GM12801 (cell line): ENCODE measurements around the gene TMEM129.

Experiments
- CTCF ChIP-seq: IDR thresholded peaks from one replicate; pipeline ENCODE4 v1.5.1; 2011; ENCODE audit warnings: control low read depth; ENCODE audit not compliant: insufficient read length; ENCODE audit errors: extremely low read depth

The TMEM129 gene

GRCh38 chr4:1745697-1746096, 24.6 kb upstream of the TMEM129 start:
- no peak for TF ChIP-seq CTCF

- no peak for TF ChIP-seq CTCF
These were observed 24.0 kb upstream of the TMEM129 start for GRCh38 chr4:1745165-1745564.

GRCh38 chr4:1744552-1744951, 23.4 kb upstream of the TMEM129 start:
- TF ChIP-seq CTCF = no peak

- TF ChIP-seq CTCF = no peak
These were observed 22.9 kb upstream of the TMEM129 start for GRCh38 chr4:1743975-1744374.

- TF ChIP-seq CTCF = no peak
These were observed 22.4 kb upstream of the TMEM129 start for GRCh38 chr4:1743551-1743950.

- no peak for TF ChIP-seq CTCF
These were observed 20.1 kb upstream of the TMEM129 start for GRCh38 chr4:1741208-1741607.

- TF ChIP-seq CTCF = no peak
These were observed 19.0 kb upstream of the TMEM129 start for GRCh38 chr4:1740021-1740545.

- TF ChIP-seq CTCF = no peak
These were observed 18.2 kb upstream of the TMEM129 start for GRCh38 chr4:1739358-1739757.
